ENCODE results near the gene THADA.

The THADA gene

DNA sequence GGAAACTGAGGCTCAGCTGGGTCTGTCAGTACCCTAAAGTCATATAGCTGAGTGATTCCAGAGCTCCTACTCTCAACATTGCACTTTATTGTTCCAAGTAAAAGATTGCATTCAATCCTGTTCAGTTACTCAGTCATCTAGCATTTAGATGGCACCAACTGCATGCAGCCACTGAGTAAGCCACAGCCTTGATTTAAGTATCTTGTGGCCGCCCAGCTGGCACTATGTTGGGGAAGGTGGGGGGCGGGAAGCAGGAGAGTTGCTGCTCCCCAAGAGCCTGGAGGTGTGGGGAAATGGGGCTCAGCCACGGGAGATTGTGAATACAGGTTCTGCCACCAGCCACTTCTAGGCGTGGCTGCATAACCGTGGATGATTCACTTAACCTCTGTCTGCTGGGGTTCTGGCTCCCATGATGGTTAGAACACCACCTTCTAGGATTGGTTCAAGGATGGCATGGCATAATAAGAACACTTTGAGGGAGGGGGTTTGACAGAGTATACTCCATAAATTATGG is 386.6 kb downstream of the THADA start:
- TF ChIP-seq SIN3A (IDR thresholded peaks at IDR 0.05; ENCODE audit: borderline replicate concordance, insufficient read depth, low read length): no peak
- TF ChIP-seq TAF1 (IDR thresholded peaks at IDR 0.05; ENCODE audit: borderline replicate concordance, insufficient read depth, low read length): no peak
- no peak for TF ChIP-seq POLR2AphosphoS5 (IDR thresholded peaks at IDR 0.05; ENCODE audit: low read depth, low read length)
- TF ChIP-seq, protein P1, sequence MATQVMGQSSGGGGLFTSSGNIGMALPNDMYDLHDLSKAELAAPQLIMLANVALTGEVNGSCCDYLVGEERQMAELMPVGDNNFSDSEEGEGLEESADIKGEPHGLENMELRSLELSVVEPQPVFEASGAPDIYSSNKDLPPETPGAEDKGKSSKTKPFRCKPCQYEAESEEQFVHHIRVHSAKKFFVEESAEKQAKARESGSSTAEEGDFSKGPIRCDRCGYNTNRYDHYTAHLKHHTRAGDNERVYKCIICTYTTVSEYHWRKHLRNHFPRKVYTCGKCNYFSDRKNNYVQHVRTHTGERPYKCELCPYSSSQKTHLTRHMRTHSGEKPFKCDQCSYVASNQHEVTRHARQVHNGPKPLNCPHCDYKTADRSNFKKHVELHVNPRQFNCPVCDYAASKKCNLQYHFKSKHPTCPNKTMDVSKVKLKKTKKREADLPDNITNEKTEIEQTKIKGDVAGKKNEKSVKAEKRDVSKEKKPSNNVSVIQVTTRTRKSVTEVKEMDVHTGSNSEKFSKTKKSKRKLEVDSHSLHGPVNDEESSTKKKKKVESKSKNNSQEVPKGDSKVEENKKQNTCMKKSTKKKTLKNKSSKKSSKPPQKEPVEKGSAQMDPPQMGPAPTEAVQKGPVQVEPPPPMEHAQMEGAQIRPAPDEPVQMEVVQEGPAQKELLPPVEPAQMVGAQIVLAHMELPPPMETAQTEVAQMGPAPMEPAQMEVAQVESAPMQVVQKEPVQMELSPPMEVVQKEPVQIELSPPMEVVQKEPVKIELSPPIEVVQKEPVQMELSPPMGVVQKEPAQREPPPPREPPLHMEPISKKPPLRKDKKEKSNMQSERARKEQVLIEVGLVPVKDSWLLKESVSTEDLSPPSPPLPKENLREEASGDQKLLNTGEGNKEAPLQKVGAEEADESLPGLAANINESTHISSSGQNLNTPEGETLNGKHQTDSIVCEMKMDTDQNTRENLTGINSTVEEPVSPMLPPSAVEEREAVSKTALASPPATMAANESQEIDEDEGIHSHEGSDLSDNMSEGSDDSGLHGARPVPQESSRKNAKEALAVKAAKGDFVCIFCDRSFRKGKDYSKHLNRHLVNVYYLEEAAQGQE (IDR thresholded peaks at IDR 0.05; ENCODE audit: insufficient read depth in 1 of 2, low read depth in 2 of 2, low read length in 2 of 2): no peak
- no peak for TF ChIP-seq FOXP2 (optimal IDR thresholded peaks at IDR 0.05; ENCODE audit: borderline replicate concordance, extremely low read depth, extremely low read length, insufficient read depth)

DNA sequence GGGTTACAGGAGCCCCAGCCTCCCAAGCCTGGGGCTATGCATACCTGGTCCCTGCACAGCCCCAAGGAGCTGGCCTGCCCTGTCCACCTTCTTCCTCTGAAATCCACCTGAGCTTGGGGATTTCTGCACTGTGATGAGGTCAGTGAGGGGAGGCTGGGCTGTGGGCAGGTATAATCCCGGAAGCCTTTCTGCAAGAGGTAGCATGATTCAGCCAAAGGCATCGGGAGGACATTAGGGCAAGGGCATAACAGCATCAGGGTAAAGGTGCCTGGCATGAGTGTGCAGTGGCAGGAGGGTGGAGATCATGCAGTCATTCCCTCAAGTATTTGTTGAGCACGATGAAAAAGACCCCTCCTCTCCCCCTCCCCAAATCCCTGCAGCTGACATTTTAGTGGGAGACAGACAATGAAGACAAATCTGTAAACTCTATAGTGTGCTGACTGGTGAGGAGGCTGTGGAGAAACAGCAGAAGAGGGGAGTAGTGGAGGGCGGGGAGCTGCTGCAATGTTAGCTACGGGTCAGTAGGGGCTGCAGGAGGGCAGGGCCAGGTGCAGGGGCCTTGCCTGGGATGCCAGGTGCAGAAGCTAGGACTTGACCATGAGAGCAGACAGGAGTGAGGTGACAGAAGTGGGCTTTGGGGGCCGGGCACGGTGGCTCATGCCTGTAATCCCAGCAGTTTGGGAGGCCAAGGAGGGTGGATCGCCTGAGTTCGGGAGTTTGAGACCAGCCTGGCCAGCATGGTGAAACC is 388.1 kb downstream of the THADA start:
- no peak for TF ChIP-seq POLR2AphosphoS5 (IDR thresholded peaks at IDR 0.05; ENCODE audit: low read depth, low read length)
- no peak for TF ChIP-seq SIN3A (IDR thresholded peaks at IDR 0.05; ENCODE audit: borderline replicate concordance, insufficient read depth, low read length)
- TF ChIP-seq FOXP2 (optimal IDR thresholded peaks at IDR 0.05; ENCODE audit: borderline replicate concordance, extremely low read depth, extremely low read length, insufficient read depth): no peak
- TF ChIP-seq TAF1 (IDR thresholded peaks at IDR 0.05; ENCODE audit: borderline replicate concordance, insufficient read depth, low read length): no peak
- TF ChIP-seq, protein P1 (IDR thresholded peaks at IDR 0.05; ENCODE audit: insufficient read depth in 1 of 2, low read depth in 2 of 2, low read length in 2 of 2): no peak

DNA sequence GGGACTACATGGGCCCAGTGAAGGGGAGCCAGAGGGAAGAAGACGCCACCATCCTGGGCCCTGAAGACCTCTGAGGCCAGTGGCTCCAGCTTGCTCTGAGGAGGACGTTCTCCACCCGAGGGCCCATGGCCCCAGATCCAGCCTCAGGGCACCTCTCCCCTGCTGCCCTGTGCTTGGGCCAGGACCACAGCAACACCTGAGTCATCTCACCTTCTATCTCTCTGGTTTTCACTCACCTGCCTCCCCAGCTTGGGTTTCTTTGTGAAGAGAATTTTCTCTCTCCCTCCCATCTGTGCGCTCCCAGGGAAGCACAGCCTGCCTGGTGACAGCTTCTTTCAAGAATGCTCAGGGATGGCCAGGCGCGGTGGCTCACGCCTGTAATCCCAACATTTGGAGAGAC is 389.2 kb downstream of the THADA start:
- TF ChIP-seq, protein P1 (IDR thresholded peaks at IDR 0.05; ENCODE audit: insufficient read depth in 1 of 2, low read depth in 2 of 2, low read length in 2 of 2): no peak
- TF ChIP-seq TAF1 (IDR thresholded peaks at IDR 0.05; ENCODE audit: borderline replicate concordance, insufficient read depth, low read length) (no peak), SIN3A (IDR thresholded peaks at IDR 0.05; ENCODE audit: borderline replicate concordance, insufficient read depth, low read length) (no peak), POLR2AphosphoS5 (IDR thresholded peaks at IDR 0.05; ENCODE audit: low read depth, low read length) (no peak), FOXP2 (optimal IDR thresholded peaks at IDR 0.05; ENCODE audit: borderline replicate concordance, extremely low read depth, extremely low read length, insufficient read depth) (no peak)

DNA sequence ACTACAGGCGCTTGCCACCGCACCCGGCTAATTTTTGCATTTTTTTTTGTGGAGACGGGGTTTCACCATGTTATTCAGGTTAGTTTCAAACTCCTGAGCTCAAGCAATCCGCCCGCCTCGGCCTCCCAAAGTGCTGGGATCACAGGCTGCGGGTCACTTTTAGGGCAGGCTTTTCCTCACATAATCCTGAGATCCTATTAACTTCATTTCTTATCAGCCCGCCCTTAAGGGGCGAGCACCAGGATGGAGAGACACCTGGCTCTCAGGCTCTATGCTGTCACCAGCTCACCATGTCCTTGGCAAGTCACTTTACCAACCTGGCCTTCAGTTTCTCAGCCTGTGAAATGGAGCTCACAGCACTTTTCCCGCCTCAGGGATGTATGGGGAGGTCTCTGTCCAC is 392.5 kb downstream of the THADA start:
- TF ChIP-seq FOXP2 (optimal IDR thresholded peaks at IDR 0.05; ENCODE audit: borderline replicate concordance, extremely low read depth, extremely low read length, insufficient read depth): no peak
- TF ChIP-seq, protein P1 (IDR thresholded peaks at IDR 0.05; ENCODE audit: insufficient read depth in 1 of 2, low read depth in 2 of 2, low read length in 2 of 2): no peak
- TF ChIP-seq SIN3A (IDR thresholded peaks at IDR 0.05; ENCODE audit: borderline replicate concordance, insufficient read depth, low read length): no peak
- TF ChIP-seq POLR2AphosphoS5 (IDR thresholded peaks at IDR 0.05; ENCODE audit: low read depth, low read length): no peak
- TF ChIP-seq TAF1 (IDR thresholded peaks at IDR 0.05; ENCODE audit: borderline replicate concordance, insufficient read depth, low read length): no peak
